HG03432 (cell line): ENCODE results near the gene NAPSA.

Source experiments
- ATAC-seq: cut with Tn5 transposase; IDR thresholded peaks from one replicate; pipeline ENCODE4 v1.9.1; 2021; ENCODE audit warnings: mild to moderate bottlenecking, moderate library complexity; ENCODE audit not compliant: unreplicated experiment

Gene NAPSA

DNA sequence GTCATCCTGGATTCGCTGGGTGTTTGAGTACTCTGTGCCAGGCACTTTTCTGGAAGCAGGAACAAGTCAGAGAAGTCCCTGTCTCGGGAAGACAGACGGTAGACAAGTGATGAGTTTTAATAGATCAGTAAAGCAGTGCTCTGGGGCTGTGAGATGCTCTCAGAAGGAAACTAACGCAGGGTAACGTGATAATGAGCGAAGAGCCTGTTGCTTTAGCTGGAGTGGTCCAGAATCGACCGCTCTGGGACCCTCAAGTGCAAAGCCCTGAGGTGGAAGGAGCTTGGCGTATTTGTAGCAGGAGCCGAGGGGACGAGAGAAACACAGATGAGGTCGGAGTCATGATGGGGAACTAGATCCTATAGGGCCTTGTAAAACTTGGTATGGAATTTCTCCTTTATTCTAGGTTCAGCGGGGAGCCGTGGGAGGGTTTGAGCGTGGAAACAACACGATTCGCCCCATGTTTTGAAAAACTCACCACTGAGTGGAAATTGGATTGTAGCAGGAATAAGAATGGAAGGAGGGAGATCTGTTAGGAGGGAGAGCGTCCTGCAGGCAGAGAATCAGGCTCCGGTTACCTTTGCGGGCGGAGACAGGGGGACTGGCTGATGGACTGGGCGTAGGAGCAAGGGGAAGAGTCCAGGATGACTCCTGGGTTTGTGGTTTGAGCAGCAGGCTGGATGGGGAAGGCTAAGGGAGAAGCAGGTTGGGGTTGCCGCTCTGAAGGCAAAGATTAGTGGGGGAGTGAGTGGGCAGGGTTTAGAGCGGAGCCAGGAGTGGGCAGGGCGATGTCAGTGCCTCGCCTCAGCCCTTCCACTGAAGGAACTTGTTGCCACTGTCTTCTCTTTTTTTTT lies 19.5 kb upstream of the NAPSA start:
- no peak for ATAC-seq

DNA sequence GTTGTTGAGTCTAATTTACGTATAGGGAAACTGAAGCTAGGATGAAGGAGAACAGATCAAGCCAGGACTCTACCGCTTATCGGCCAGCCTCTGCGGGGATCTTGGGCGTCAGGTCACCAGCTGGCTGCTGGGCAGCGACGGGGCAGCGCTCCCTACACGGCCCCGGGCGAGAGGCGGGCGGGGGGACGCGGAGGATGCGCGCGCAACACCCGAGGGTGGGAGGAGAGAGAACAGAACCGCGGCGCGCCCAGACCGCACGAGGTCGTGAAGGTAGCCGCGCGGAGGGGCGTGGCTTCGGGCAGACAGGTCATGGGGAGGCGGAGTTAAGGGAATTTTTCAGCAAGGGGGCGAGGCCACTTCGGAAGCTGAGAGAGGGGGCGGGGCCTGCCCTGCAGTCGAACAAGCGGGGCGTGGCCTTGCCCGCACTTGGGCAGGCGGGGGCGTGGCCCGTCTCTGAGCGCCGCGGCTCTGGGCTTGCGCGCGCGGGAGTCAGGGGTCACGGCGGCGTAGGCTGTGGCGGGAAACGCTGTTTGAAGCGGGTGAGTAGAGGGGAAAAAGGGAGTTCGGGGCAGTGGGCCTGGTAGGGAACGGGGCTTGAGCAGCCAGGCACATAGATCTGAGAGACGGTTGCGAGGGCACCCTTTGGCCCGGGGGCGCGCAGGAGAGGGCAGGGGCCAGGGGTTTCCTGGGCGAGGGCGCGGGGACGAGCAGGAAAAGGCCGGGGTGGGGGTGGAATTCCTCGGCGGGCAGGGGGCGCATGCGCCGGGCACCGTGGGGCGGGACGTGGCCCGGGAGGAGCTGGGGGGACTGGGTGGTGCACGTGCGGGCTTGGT lies 18.6 kb upstream of the NAPSA start, which contains the start of gene POLD1:
Gene POLD1, plus strand, starts transcription at position 496 of the 833 bp plus-strand sequence. CDS start 14,505 bp downstream, outside the sequence.
- peak; percentile 78 for ATAC-seq

DNA sequence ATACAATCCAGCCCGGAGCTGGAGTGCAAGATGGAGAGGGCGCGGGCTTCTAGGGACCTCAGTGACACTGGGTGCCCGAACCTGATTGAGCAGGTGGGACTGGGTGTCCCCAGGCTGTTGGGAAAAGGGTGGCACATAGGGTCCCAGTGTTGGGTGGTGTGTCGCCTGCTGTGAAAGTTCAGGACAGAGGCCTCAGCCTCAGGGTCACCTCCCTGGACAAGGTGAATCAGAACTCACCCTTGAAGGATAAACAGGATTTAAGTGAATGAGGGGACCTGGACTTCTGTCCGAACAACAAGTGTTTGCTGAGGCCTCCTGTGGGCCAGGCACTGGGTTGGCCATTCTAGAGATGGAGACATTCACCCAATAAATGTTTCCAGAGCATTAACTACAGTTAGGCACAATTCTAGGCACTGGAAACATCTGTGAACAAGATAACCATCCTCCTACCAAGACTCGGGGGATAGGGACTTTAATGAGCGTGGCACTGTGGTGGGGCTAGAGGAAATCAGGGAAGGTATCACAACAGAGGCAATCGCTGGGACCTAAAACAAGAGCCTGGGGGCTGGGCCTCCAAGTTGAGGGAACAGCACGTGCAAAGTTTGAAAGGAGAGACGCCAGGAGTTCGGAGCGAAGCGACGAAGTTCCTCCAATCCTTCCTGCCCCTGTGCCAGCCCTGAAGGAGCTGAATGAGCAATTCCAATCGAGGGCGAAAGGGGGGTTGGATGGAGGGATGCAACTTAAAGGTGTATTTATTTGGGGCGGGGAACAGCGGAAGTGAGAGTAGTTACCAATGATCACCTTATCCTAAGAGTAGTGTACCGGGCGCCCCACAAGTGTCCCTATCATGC lies 17.8 kb upstream of the NAPSA start:
- no peak for ATAC-seq

DNA sequence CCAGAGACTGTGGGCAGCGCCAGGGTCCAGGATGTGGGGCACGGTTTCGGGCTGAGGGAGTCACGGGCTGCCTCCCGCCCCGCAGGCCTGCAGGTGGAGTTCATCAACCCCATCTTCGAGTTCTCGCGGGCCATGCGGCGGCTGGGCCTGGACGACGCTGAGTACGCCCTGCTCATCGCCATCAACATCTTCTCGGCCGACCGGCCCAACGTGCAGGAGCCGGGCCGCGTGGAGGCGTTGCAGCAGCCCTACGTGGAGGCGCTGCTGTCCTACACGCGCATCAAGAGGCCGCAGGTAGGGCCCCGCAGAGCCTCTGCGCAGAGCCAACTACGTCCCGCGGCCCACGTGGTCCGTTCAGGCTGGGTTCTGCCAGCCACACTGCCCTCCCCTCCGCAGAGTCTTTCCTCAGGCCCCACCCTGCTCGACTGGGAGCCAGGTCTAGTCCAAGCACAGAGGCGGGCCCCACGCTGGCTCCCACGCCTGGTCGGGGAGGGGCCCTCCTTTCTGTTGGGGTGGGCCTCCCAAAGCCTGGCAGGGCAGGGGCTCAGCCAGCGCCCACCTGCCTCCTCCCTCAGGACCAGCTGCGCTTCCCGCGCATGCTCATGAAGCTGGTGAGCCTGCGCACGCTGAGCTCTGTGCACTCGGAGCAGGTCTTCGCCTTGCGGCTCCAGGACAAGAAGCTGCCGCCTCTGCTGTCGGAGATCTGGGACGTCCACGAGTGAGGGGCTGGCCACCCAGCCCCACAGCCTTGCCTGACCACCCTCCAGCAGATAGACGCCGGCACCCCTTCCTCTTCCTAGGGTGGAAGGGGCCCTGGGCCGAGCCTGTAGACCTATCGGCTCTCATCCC lies 16.7 kb upstream of the NAPSA start:
- no peak for ATAC-seq

DNA sequence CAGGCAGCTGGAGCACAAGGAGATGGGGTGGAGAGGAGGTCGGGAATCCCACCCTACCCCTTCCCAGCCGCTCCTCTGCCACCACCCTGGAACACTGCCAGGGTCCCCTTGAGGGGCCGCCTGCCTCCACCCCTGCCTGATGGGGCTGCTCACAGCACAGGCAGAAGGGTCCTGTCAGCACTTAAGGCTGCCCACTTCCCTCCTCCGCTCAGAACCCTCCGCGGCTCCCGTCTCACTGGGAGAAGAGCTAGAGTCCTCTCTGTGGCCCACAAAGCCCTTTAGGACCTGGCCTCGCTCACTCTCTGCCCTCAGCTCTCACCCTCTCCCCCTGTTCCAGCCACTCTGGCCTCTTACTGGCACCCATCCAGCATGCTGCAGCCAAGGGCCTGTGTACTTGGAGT lies 15.3 kb upstream of the NAPSA start:
- ATAC-seq: no peak

DNA sequence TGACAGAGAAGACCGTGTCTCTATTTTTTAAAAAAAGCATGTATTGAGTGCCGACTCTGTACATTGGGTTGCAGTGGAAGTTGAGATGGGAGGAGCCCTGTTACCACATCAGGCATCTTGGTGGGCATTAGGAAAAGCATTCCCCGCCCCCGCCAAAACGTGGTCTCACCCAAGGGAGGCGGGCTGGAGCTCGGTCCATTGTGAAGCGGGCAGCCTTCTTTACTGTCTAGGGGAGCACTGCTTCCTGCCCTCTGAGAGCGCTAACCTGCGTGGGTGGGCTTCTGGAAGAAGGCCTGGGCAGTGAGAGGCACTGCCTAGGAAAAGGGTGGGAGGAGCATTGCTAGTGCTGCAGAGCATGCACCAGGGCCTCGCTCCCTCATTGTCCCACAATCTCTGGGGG lies 14.7 kb upstream of the NAPSA start:
- no peak for ATAC-seq

DNA sequence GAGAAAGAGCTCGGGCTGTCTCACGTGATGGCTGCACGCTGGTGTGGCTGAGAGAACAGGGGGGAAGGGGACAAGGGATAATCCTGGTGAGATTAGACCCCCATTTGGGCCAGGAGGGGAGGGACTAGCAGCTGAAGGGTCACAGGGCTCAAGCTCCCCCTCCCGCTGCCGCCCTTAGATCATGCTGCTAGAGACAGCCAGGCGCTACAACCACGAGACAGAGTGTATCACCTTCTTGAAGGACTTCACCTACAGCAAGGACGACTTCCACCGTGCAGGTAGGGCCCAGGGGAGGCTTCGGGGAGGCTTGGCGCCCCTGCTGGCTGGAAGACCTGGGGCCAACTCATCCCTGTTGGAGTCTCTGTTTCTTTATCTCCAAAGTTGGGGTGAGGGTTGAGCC lies 14.2 kb upstream of the NAPSA start:
- ATAC-seq: no peak

DNA sequence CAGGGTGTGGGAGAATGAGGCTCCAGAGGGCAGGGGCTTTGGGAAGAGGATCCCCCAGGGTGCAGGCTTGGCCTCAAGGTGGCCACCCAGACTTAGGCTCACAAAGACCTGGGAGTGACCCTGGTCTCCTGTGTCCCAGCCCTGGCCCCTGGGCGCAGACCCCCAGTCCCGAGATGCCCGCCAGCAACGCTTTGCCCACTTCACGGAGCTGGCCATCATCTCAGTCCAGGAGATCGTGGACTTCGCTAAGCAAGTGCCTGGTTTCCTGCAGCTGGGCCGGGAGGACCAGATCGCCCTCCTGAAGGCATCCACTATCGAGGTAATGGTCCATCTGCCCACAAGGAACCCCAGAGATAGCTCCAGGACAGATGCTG lies 13.4 kb upstream of the NAPSA start:
- ATAC-seq: no peak

DNA sequence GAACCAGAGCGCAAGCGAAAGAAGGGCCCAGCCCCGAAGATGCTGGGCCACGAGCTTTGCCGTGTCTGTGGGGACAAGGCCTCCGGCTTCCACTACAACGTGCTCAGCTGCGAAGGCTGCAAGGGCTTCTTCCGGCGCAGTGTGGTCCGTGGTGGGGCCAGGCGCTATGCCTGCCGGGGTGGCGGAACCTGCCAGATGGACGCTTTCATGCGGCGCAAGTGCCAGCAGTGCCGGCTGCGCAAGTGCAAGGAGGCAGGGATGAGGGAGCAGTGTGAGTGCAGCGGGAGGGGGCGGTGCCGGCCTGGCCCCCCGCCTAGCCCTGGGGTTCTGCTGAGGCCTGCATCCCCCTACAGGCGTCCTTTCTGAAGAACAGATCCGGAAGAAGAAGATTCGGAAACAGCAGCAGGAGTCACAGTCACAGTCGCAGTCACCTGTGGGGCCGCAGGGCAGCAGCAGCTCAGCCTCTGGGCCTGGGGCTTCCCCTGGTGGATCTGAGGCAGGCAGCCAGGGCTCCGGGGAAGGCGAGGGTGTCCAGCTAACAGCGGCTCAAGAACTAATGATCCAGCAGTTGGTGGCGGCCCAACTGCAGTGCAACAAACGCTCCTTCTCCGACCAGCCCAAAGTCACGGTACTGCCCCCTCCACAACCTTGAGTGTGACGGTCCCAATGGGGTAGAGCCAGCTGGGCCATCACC lies 12.9 kb upstream of the NAPSA start:
- no peak for ATAC-seq

DNA sequence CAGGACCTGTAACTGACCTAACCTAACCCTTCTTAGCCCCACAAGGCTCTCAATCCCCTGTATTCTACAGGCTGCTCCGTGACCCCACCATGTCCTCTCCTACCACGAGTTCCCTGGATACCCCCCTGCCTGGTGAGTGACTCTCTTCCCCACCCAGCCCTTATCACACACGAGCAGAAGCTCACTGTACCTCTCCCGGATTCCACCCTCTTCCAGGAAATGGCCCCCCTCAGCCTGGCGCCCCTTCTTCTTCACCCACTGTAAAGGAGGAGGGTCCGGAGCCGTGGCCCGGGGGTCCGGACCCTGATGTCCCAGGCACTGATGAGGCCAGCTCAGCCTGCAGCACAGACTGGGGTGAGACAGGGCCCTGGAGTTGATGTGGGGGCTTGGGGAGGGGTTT lies 12.1 kb upstream of the NAPSA start:
- ATAC-seq: no peak

DNA sequence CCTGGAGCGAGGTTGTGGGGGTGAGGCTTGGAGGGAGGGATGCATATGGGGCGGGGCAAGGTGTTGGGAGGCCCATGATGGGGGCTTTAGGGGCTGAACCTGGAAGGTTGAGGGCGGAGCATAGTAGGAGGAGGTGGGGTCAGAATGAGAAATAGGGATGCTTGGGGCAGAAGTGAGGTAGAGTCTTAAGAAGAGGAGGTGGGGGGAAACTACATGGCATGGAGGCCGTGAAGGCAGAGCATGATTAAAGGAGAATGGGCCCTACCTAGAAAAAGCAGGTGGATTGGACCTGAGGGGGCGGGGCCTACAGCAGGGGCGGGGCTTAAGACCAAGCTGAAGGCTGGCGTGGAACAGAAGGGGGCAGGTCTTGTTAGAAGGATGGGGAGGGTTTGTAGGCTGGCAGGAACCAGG lies 11.6 kb upstream of the NAPSA start:
- peak; percentile 11 for ATAC-seq

DNA sequence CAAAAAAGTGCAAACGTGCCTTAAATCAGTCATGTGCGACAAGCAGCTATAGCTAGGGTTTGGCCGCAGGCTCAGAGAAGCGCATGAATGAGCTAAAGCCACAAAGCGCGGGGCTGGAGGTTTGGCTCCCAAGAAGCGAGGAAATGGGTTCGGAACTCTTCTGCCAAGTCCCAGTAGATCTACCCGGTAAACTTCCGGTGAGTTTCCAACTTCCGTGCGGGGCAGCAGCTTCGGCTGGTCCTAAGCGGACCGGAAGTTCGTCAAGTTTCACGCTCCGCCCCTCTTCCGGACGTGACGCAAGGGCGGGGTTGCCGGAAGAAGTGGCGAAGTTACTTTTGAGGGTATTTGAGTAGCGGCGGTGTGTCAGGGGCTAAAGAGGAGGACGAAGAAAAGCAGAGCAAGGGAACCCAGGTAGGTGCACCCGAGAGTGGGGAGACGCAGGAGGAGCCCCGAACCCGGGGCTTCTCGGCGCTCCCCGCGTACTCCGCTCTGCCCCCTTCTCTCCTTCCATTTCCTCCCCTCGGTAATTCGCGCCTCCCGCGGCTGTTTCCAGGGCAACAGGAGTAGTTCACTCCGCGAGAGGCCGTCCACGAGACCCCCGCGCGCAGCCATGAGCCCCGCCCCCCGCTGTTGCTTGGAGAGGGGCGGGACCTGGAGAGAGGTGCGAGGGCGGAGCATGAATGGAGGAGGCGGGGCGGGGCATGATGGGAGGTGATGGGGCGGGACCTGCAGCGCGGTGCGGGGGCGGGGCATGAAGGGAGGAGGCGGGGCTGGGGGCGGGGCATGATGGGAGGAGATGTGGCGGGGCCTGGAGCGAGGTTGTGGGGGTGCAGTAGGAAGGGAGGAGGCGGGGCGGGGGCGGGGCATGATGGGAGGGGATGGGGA lies 11.0 kb upstream of the NAPSA start, which contains the start of gene NR1H2:
Gene NR1H2, plus strand, starts transcription at position 292 of the 885 bp plus-strand sequence. CDS start 1,149 bp downstream, outside the sequence.
- peak; percentile 83 for ATAC-seq

DNA sequence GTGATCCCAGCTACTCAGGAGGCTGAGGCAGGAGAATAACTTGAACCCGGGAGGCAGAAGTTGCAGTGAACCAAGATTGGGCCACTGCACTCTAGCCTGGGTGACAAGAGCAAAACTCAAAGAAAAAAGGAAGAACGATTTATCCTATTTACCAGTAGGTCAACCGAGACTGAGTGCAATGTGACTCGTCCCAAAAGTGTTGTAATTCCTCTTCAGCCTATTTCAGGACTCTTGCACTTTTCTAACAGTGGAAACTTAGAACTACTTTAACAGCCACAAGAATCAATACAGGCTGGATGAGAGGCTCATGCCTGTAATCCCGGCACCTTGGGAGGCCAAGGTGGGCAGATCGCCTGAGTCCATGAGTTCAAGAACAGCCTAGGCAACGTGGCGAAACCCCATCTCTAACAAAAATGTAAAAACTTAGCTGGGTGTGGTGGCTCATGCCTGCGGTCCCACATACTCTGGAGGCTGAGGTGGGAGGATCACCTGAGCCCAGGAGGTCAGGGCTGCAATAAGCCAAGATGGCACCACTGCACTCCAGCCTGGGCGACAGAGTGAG lies 6.6 kb upstream of the NAPSA start:
- no peak for ATAC-seq

DNA sequence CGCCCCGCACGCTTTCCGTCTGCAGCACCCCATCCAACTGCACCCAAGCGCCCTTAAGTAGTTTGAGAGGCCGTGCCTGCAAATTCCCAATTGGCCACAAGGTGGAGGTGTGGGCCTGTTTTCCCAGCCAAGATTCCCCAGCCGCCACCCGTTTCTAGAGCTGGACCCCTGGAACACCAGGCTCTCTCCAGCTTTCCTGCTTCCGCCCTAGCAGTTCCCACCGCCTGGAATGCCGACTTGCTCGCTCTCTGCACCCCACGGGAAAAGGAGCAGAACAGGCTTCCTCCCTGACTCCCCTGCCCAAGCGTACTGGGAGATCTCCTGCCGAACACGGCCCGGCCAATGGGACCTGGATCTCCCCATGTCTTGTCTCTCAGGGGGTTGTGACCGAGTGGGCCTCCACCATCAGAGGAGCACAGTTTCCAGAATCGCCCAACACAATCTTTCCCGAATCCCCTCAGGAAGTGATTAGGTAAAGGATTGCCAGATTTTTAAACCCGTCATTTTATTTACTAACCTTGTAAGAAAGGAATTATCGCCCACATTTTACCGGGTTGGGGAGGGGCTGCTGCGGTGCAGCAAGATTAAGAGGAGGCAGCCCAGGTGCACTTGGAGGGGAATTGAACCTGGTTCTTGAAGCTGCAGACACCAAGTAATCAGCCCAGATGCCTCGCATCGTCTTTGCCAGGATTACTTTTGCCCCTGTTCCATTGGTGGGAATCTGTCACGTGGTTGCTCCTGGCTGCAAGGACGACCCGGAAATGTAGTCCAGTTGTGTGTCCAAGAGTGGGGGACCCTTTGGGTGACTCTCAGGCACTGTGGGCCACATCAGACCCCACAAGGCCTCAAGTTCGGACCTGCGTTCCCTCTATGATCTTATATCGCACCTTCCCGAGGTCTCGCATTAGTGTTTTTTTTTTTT lies 3.5 kb upstream of the NAPSA start:
- ATAC-seq: no peak

DNA sequence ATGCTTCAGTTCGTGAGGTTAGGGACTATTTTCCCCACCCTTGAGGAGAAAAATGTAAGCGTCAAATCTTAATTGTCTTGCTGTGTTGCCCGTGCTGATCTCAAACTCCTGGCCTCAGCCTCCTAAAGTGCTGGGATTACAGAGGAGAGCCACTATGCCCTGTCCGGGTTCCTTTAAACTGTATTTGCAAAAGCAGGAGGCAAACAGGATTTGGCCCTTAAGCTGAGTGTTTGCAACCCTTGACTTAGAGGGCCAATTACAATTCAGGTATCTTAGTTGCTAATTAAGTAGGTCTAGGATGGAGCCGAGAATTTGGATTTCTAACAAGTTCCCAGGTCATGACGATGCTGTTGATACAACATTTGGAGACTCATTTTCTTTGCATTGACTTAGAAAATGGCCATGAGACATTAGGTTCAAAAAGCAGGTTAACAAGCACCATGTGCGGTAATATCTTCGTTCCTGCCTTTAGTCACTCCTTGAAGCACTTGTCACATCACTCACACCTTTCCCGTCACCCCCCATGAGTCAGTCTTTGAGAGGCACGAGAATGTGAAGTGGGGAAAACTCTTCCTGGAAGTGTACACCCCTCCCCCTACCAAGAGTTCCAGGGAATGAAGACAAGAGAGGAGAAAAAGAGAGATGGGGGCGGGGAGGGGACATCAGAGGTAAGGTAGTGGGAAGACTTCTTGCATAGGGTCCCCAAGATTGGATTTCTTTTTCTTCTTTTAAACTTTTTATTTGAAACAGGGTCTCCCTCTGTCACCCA lies 2.6 kb downstream of the NAPSA start:
- no peak for ATAC-seq

DNA sequence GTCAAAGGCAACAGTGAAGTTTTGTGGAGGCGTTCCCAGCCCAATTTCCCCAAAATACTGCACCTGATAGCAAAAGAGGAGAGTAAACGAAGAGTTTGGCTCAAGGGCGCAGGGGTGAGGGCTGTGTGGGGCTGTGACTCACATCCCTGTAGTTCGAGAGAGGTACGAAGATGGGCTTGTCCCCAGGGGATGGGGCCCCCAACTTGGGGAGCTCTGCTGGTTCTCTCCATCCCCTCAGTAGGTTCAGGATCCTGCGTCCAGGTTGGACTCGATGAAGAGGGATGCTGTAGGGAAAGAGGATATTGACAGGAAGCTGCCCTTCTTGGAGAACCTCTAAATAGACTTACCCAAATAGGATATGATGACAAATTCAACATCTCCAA lies 3.4 kb downstream of the NAPSA start:
- no peak for ATAC-seq
